ENCODE data around the gene IPPK.

DNA sequence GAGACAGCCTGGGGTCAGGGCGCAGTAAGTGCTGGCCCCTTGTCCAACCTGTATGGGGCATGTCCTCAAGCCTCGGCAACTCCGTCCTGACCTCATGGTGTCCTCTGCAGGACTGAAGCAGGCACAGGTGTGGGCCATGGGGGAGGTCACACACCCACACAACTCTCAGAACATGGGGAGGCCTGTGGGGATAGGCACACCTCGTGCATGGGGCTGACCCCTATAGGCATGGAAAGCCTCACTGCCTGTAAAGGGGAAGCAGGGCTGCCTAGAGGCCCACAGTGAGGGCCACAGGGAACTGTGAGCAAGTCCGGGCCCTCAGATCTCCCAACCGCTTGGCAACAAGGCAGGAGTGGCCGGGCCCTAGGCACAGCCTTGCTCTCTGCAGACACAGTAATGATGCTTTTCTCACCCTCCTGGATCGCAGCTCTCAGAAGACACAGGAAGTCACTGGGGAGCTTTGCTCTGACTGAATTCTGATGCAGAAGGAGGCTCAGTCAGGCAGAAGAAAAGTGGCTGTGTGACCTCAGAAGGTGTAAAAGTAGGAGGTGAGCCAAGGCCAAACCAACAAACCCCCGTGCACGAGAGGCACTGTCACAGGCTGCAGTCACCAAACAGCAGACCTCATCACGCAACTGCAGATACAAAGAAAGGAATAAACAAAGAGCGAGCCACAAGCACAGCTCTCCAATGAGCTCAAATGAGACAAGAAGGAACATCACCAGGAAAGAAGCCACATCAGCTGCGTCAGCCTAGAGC lies 5.4 kb downstream of the IPPK start:
- TF ChIP-seq, protein P1, sequence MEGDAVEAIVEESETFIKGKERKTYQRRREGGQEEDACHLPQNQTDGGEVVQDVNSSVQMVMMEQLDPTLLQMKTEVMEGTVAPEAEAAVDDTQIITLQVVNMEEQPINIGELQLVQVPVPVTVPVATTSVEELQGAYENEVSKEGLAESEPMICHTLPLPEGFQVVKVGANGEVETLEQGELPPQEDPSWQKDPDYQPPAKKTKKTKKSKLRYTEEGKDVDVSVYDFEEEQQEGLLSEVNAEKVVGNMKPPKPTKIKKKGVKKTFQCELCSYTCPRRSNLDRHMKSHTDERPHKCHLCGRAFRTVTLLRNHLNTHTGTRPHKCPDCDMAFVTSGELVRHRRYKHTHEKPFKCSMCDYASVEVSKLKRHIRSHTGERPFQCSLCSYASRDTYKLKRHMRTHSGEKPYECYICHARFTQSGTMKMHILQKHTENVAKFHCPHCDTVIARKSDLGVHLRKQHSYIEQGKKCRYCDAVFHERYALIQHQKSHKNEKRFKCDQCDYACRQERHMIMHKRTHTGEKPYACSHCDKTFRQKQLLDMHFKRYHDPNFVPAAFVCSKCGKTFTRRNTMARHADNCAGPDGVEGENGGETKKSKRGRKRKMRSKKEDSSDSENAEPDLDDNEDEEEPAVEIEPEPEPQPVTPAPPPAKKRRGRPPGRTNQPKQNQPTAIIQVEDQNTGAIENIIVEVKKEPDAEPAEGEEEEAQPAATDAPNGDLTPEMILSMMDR (IDR thresholded peaks at IDR 0.05): no peak
- TF ChIP-seq POLR2A (IDR thresholded peaks at IDR 0.05): no peak

All from testis (tissue), 2 donors.